ENCODE data around the gene THAP4.
A peak's percentile ranks its signal among the peaks of the same experiment; 100 is the strongest.

DNA sequence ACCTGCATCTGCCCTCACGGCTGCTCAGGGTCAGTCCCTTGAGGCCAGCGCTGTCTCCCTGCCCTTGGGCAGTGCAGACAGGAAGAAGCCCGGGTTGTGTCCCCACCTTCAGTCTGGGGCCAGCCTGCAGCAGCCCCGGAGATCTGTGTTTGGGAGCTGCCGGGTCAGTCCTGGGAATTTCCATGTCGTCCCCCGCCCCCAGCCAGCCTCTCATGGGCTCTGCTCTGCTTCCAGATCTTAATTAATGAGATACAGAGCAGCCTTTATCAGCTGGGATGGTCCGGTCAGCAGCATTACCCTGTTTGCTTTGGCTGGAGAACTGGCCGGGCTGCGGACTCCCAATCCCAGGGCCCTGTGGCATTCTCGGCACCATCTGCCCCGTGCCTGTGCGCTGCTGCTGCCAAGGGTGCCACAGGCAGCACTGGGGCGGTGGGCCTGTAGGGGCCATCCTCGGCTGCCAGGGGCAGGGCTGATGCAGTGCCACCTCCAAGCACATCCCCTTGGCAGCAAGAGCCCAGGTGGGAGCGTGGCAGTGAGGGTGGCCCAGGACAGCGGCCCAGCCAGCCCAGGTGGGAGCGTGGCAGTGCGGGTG, 76.0 kb downstream of the THAP4 start:
- TF ChIP-seq GABPA (IDR thresholded peaks at IDR 0.05; ENCODE audit: low read depth) (no peak), RAD21 (IDR thresholded peaks at IDR 0.05; ENCODE audit: low read length) (peak; percentile 7; the same call in 1 of the 2 replicates), YY1 (IDR thresholded peaks at IDR 0.05; ENCODE audit: low read depth) (no peak), SMC3 (IDR thresholded peaks at IDR 0.05; ENCODE audit: low read depth, low read length) (peak; percentile 16; the same call in 1 of the 2 replicates), CHD2 (IDR thresholded peaks at IDR 0.05; ENCODE audit: low read length, partially characterized antibody) (peak; percentile 92), MXI1 (IDR thresholded peaks at IDR 0.05; ENCODE audit: low read depth, low read length) (peak; percentile 61; the same call in 1 of the 2 replicates), POLR2AphosphoS5 (IDR thresholded peaks at IDR 0.05; ENCODE audit: low read depth, low read length) (peak; percentile 30; the same call in 1 of the 2 replicates), TCF12 (IDR thresholded peaks at IDR 0.05) (peak; percentile 38; the same call in 1 of the 2 replicates), JUND (IDR thresholded peaks at IDR 0.05) (no peak), RXRA (IDR thresholded peaks at IDR 0.05; ENCODE audit: borderline replicate concordance, low read depth) (no peak)
- TF ChIP-seq, protein P1, sequence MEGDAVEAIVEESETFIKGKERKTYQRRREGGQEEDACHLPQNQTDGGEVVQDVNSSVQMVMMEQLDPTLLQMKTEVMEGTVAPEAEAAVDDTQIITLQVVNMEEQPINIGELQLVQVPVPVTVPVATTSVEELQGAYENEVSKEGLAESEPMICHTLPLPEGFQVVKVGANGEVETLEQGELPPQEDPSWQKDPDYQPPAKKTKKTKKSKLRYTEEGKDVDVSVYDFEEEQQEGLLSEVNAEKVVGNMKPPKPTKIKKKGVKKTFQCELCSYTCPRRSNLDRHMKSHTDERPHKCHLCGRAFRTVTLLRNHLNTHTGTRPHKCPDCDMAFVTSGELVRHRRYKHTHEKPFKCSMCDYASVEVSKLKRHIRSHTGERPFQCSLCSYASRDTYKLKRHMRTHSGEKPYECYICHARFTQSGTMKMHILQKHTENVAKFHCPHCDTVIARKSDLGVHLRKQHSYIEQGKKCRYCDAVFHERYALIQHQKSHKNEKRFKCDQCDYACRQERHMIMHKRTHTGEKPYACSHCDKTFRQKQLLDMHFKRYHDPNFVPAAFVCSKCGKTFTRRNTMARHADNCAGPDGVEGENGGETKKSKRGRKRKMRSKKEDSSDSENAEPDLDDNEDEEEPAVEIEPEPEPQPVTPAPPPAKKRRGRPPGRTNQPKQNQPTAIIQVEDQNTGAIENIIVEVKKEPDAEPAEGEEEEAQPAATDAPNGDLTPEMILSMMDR (IDR thresholded peaks at IDR 0.05): no peak
- TF ChIP-seq, protein P2, sequence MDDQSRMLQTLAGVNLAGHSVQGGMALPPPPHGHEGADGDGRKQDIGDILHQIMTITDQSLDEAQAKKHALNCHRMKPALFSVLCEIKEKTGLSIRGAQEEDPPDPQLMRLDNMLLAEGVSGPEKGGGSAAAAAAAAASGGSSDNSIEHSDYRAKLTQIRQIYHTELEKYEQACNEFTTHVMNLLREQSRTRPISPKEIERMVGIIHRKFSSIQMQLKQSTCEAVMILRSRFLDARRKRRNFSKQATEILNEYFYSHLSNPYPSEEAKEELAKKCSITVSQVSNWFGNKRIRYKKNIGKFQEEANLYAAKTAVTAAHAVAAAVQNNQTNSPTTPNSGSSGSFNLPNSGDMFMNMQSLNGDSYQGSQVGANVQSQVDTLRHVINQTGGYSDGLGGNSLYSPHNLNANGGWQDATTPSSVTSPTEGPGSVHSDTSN (IDR thresholded peaks at IDR 0.05): no peak
- TF ChIP-seq, protein P3, sequence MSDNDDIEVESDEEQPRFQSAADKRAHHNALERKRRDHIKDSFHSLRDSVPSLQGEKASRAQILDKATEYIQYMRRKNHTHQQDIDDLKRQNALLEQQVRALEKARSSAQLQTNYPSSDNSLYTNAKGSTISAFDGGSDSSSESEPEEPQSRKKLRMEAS (IDR thresholded peaks at IDR 0.05; ENCODE audit: low read depth): no peak
